Liver (tissue), 9 donors: ENCODE measurements around the gene IPO8. TPM values are rescaled to one million over a fixed set of nuclear protein-coding genes. Genes with fewer than 3 reads are reported as not detected.

Experiments used
- DNase-seq: peaks from one replicate; pipeline ENCODE4 v3.0.0-alpha.2; 2017; ENCODE audit warnings: low spot score
- H3K27ac ChIP-seq, 2 donors: one replicate each; pipeline ENCODE4 v1.7.0; 2013; ENCODE audit warnings: inconsistent platforms in 2 of 2, low read length in 2 of 2, control low read depth in 1 of 2, low read depth in 1 of 2, mild to moderate bottlenecking in 1 of 2
- H3K27me3 ChIP-seq, 4 donors: one replicate each; pipeline versions ENCODE4 v1.6.1 to v1.7.0; 2013; ENCODE audit warnings: low read length in 3 of 4, inconsistent platforms in 1 of 4, mild to moderate bottlenecking in 1 of 4, moderate library complexity in 1 of 4; ENCODE audit not compliant: control insufficient read depth in 4 of 4, insufficient read depth in 4 of 4
- H3K36me3 ChIP-seq, 4 donors: one replicate each; pipeline versions ENCODE4 v1.6.1 to v1.7.0; 2013; ENCODE audit warnings: low read length in 3 of 4, mild to moderate bottlenecking in 3 of 4, low read depth in 1 of 4, moderate library complexity in 1 of 4; ENCODE audit not compliant: control insufficient read depth in 4 of 4, insufficient read depth in 3 of 4
- H3K4me1 ChIP-seq, 4 donors: one replicate each; pipeline versions ENCODE4 v1.6.1 to v1.7.0; 2013; ENCODE audit warnings: low read length in 3 of 4, mild to moderate bottlenecking in 3 of 4, moderate library complexity in 1 of 4; ENCODE audit not compliant: control insufficient read depth in 4 of 4, insufficient read depth in 4 of 4
- H3K4me3 ChIP-seq, 3 donors: one replicate each; pipeline versions ENCODE4 v1.6.1 to v1.7.0; 2013; ENCODE audit warnings: low read length in 3 of 3, control low read depth in 1 of 3, low read depth in 1 of 3, mild to moderate bottlenecking in 1 of 3
- H3K9ac ChIP-seq, 2 donors: one replicate each; pipeline ENCODE4 v1.7.0; 2013; ENCODE audit warnings: low read length in 2 of 2, mild to moderate bottlenecking in 2 of 2, moderate library complexity in 2 of 2, control low read depth in 1 of 2, low read depth in 1 of 2
- H3K9me3 ChIP-seq, 4 donors: one replicate each; pipeline versions ENCODE4 v1.6.1 to v1.7.0; 2013; ENCODE audit warnings: low read length in 3 of 4; ENCODE audit not compliant: control insufficient read depth in 4 of 4
- ATF3 ChIP-seq: IDR thresholded peaks from 2 replicates; pipeline ENCODE4 v1.6.1; 2016; ENCODE audit warnings: antibody characterized with exemption
- EGR1 ChIP-seq, 2 donors: IDR thresholded peaks; 2 replicates each; pipeline ENCODE4 v1.6.1; 2016 to 2018; ENCODE audit warnings: antibody characterized with exemption in 2 of 2, low read depth in 2 of 2
- FOXA1 ChIP-seq: IDR thresholded peaks from 2 replicates; pipeline ENCODE4 v1.6.1; 2016; ENCODE audit warnings: antibody characterized with exemption
- FOXA2 ChIP-seq: IDR thresholded peaks from 2 replicates; pipeline ENCODE4 v1.6.1; 2016; ENCODE audit warnings: antibody characterized with exemption
- GABPA ChIP-seq, 2 donors: IDR thresholded peaks in 1 of 2; conservative IDR thresholded peaks in 1 of 2; 2 replicates each; pipeline ENCODE4 v1.6.1; 2016; ENCODE audit warnings: antibody characterized with exemption in 2 of 2, mild to moderate bottlenecking in 1 of 2, moderate library complexity in 1 of 2
- HNF4A ChIP-seq, 2 donors: conservative IDR thresholded peaks; 2 replicates each; pipeline ENCODE4 v1.6.1; 2016; ENCODE audit warnings: antibody characterized with exemption in 2 of 2, mild to moderate bottlenecking in 2 of 2
- HNF4G ChIP-seq: IDR thresholded peaks from 2 replicates; pipeline ENCODE4 v1.6.1; 2016; ENCODE audit warnings: antibody characterized with exemption
- JUND ChIP-seq, 2 donors: IDR thresholded peaks; 2 replicates each; pipeline ENCODE4 v1.6.1; 2016; ENCODE audit warnings: antibody characterized with exemption in 2 of 2
- MAX ChIP-seq: IDR thresholded peaks from 2 replicates; pipeline ENCODE4 v1.6.1; 2016; ENCODE audit warnings: antibody characterized with exemption
- NR2F2 ChIP-seq: IDR thresholded peaks from 2 replicates; pipeline ENCODE4 v1.6.1; 2016; ENCODE audit warnings: antibody characterized with exemption
- RAD21 ChIP-seq, 2 donors: IDR thresholded peaks; 2 replicates each; pipeline ENCODE4 v1.6.1; 2016; ENCODE audit warnings: antibody characterized with exemption in 2 of 2, mild to moderate bottlenecking in 2 of 2
- TAF1 ChIP-seq: conservative IDR thresholded peaks from 2 replicates; pipeline ENCODE4 v1.6.1; 2016; ENCODE audit warnings: antibody characterized with exemption, mild to moderate bottlenecking
- YY1 ChIP-seq: IDR thresholded peaks from 2 replicates; pipeline ENCODE4 v1.6.1; 2016; ENCODE audit warnings: antibody characterized with exemption, mild to moderate bottlenecking
- WGBS: extraction: QIAGEN DNeasy Blood & Tissue Kit; methylation state at CpG from one replicate; pipeline ENCODE4 v1.1.7; 2013; 5-methylcytosine and 5-hydroxymethylcytosine counted together
- polyA plus RNA-seq, 2 donors: library from polyadenylated mRNA; stranded (reverse) in 1 of 2; unstranded in 1 of 2; fragments of 200-250 nt in 1 of 2; fragments of >200 nt in 1 of 2; fragmentation: Nextera tagmentation in 1 of 2; extraction: Ambion mirVana in 1 of 2; gene quantifications; one replicate each; pipeline versions ENCODE4 v1.2.1 to v1.2.3, GENCODE V29; 2013 to 2015
- total RNA-seq, 2 donors: library from RNA; depleted of rRNA; stranded (reverse); fragments of >200 nt; gene quantifications; one replicate each; pipeline ENCODE4 v1.2.3, GENCODE V29; 2014
- donor health status: healthy.
- donor health status: healthy.
- donor health status: healthy.
- donor health status: healthy.
- donor health status: healthy.

Gene IPO8
- total and polyA plus RNA-seq, 4 donors, result 8.0 to 33.0 (median 18.4) TPM

GRCh38 chr12:30696103-30696408 lies 387 bp upstream of the IPO8 start:
- Histone ChIP-seq H3K4me1 (peaks cover 0 to 32% (median 16%) of the 10 kb centered on the region in 4 donors), H3K36me3 (no peaks in the 10 kb centered on the region), H3K9ac (peak overlapping the region; percentile 48 to 49), H3K4me3 (peak overlapping the region; percentile 72 to 93 (median 82)), H3K9me3 (no peaks in the 10 kb centered on the region), H3K27ac (peak overlapping the region; percentile 81 to 84), H3K27me3 (no peaks in the 10 kb centered on the region)
- TF ChIP-seq EGR1 (IDR thresholded peaks at IDR 0.05; ENCODE audit: low read depth in 2 of 2) (peak in 1 of 2 donors; percentile 6), MAX (no peak), YY1 (peak; percentile 51), GABPA (IDR thresholded peaks at IDR 0.05 in 1 of 2, conservative IDR thresholded peaks at IDR 0.05 in 1 of 2) (peak in 1 of 2 donors; percentile 4)
- no peak for DNase-seq
- 9% methylated on average over 6 of the region's 6 CpGs for WGBS

GRCh38 chr12:30694412-30695198 lies 1.1 kb downstream of the IPO8 start:
- no peak for DNase-seq
- H3K9me3 ChIP-seq, result no peaks in the 10 kb centered on the region
- peak overlapping the region; percentile 89 to 92 for H3K9ac ChIP-seq
- TF ChIP-seq RAD21 (IDR thresholded peaks at IDR 0.05) (peak in 1 of 2 donors; percentile 48), HNF4A (conservative IDR thresholded peaks at IDR 0.05) (no peak)
- H3K4me1 ChIP-seq, result peaks cover 0 to 32% (median 16%) of the 10 kb centered on the region in 4 donors
- H3K27me3 ChIP-seq, result no peaks in the 10 kb centered on the region
- 5% methylated on average over 16 of the region's 16 CpGs for WGBS
- H3K4me3 ChIP-seq, result peak overlapping the region; percentile 72 to 93 (median 82)
- H3K36me3 ChIP-seq, result peaks cover 0 to 3% (median 0%) of the 10 kb centered on the region in 4 donors
- peak overlapping the region; percentile 81 to 84 for H3K27ac ChIP-seq

GRCh38 chr12:30692470-30692869 lies 3.2 kb downstream of the IPO8 start:
- no peak overlapping the region for H3K27ac ChIP-seq
- no peaks in the 10 kb centered on the region for H3K9me3 ChIP-seq
- no peak for DNase-seq
- TF ChIP-seq YY1, result no peak
- no peak for TF ChIP-seq TAF1
- no peak for TF ChIP-seq RAD21 (IDR thresholded peaks at IDR 0.05)
- TF ChIP-seq FOXA1, result no peak
- no peak for TF ChIP-seq GABPA (IDR thresholded peaks at IDR 0.05 in 1 of 2, conservative IDR thresholded peaks at IDR 0.05 in 1 of 2)
- no peak for TF ChIP-seq JUND (IDR thresholded peaks at IDR 0.05)
- no peak for TF ChIP-seq MAX
- no peak for TF ChIP-seq NR2F2
- no peak for TF ChIP-seq EGR1 (IDR thresholded peaks at IDR 0.05; ENCODE audit: low read depth in 2 of 2)
- TF ChIP-seq HNF4G, result no peak
- no peak for TF ChIP-seq HNF4A (conservative IDR thresholded peaks at IDR 0.05)
- no peak for TF ChIP-seq FOXA2
- TF ChIP-seq ATF3, result no peak
- 92% methylated on average over 5 of the region's 5 CpGs for WGBS
- H3K36me3 ChIP-seq, result peaks cover 0 to 3% (median 0%) of the 10 kb centered on the region in 4 donors
- H3K27me3 ChIP-seq, result no peaks in the 10 kb centered on the region
- no peak overlapping the region for H3K9ac ChIP-seq
- H3K4me1 ChIP-seq, result peaks cover 0 to 32% (median 16%) of the 10 kb centered on the region in 4 donors
- H3K4me3 ChIP-seq, result no peak overlapping the region
